Activated CD8-positive, alpha-beta T cell treated with anti-CD3 and anti-CD28 coated beads for 36 hours (primary cell): Measurements from ENCODE around the gene FIGLA. TPM values are rescaled to one million over a fixed set of nuclear protein-coding genes. Genes with fewer than 3 reads are reported as not detected.

Source experiments
- ATAC-seq: fragments of 200-7000 bp; cut with Tn5 transposase; one replicate; pipeline ENCODE4 v1.10.0; 2021; ENCODE audit warnings: mild to moderate bottlenecking, moderate library complexity
- CTCF ChIA-PET: fragments of 350-600 bp; sonication (Branson Sonifier 250); formaldehyde crosslinking; loops from one replicate; lab custom pipeline; 2021; ENCODE audit warnings: antibody characterized with exemption; lab: Charles Lee
- POLR2A ChIA-PET: fragments of 350-600 bp; sonication (Branson Sonifier 250); formaldehyde crosslinking; loops from one replicate; lab custom pipeline; 2021; ENCODE audit warnings: antibody characterized with exemption; lab: Charles Lee
- DNase-seq: peaks from one replicate; pipeline ENCODE4 v3.0.0-alpha.2; 2020
- H3K27ac Mint-ChIP-seq: one replicate; pipeline ENCODE4 v1.8.0; 2021; ENCODE audit warnings: mild to moderate bottlenecking, mixed read lengths
- H3K27me3 Mint-ChIP-seq: one replicate; pipeline ENCODE4 v1.8.0; 2021; ENCODE audit warnings: mixed read lengths
- H3K36me3 Mint-ChIP-seq: one replicate; pipeline ENCODE4 v1.8.0; 2021; ENCODE audit warnings: low read depth, mixed read lengths
- H3K4me1 Mint-ChIP-seq: one replicate; pipeline ENCODE4 v1.8.0; 2021; ENCODE audit warnings: low read depth, mixed read lengths
- H3K4me3 Mint-ChIP-seq: one replicate; pipeline ENCODE4 v1.8.0; 2021; ENCODE audit warnings: mild to moderate bottlenecking, moderate library complexity, mixed read lengths
- H3K9me3 Mint-ChIP-seq: one replicate; pipeline ENCODE4 v1.8.0; 2021; ENCODE audit warnings: mixed read lengths
- CTCF ChIP-seq: fragments of 200-600 bp; IDR thresholded peaks from one replicate; pipeline ENCODE4 v1.8.0; 2022; ENCODE audit warnings: antibody characterized with exemption, mild to moderate bottlenecking
- intact Hi-C: fragments of 100-400 bp; cut with micrococcal nuclease; formaldehyde crosslinking; loops from one replicate; pipeline ENCODE4 v1.10.0; 2022
- total RNA-seq, 2 experiments: library from RNA; stranded (reverse); gene quantifications; one replicate each; pipeline ENCODE4 v1.2.3, GENCODE V29; 2021

Gene FIGLA
- total RNA-seq, 2 experiments from 2014 or later: not detected

GRCh38 chr2:70789304-70790135 is 923 bp downstream of the FIGLA start:
- intact Hi-C loops: loop anchor here (5.0 kb wide), 4 partner anchors 63 to 158 kb away; no protein-coding TSS in a partner anchor
- H3K36me3 Mint-ChIP-seq: peaks cover 2% of the 10 kb centered on the region
- peak; percentile 80 for ATAC-seq
- CTCF ChIA-PET: interaction anchor here (0.6 to 6.5 kb wide), 45 partner anchors 9 to 486 kb away, joined by 3 to 71 read pairs (median 4); partner anchors contain the start of genes ADD2 and ANKRD53
- no peak overlapping the region for H3K27ac Mint-ChIP-seq
- peaks cover 50% of the 10 kb centered on the region for H3K27me3 Mint-ChIP-seq
- H3K9me3 Mint-ChIP-seq: no peaks in the 10 kb centered on the region
- peak overlapping the region; percentile 61 for H3K4me3 Mint-ChIP-seq
- peak; percentile 87 for DNase-seq
- peak; percentile 83 for TF ChIP-seq CTCF
- peaks cover 14% of the 10 kb centered on the region for H3K4me1 Mint-ChIP-seq
- POLR2A ChIA-PET: interaction anchor here (0.6 kb wide), 1 partner anchor 41 kb away, joined by 4 read pairs; no protein-coding TSS in a partner anchor

GRCh38 chr2:70785137-70785911 is 5.1 kb downstream of the FIGLA start:
- peak; percentile 66 for TF ChIP-seq CTCF
- H3K4me1 Mint-ChIP-seq: peaks cover 13% of the 10 kb centered on the region
- no peak overlapping the region for H3K27ac Mint-ChIP-seq
- POLR2A ChIA-PET: interaction anchor here (0.6 to 1.0 kb wide), 2 partner anchors 17 to 76 kb away, joined by 3 to 4 read pairs; no protein-coding TSS in a partner anchor
- ATAC-seq (peak; percentile 74), DNase-seq (peak; percentile 78)
- H3K36me3 Mint-ChIP-seq: peaks cover 2% of the 10 kb centered on the region
- H3K4me3 Mint-ChIP-seq: no peak overlapping the region
- intact Hi-C loops: loop anchor here (2.0 to 5.0 kb wide), 5 partner anchors 67 to 162 kb away; no protein-coding TSS in a partner anchor
- CTCF ChIA-PET: interaction anchor here (0.6 to 6.5 kb wide), 23 partner anchors 10 to 484 kb away, joined by 3 to 45 read pairs (median 4); partner anchors contain the start of genes ADD2 and FAM136A
- no peaks in the 10 kb centered on the region for H3K9me3 Mint-ChIP-seq
- H3K27me3 Mint-ChIP-seq: peaks cover 28% of the 10 kb centered on the region

GRCh38 chr2:70784320-70784719 is 6.1 kb downstream of the FIGLA start:
- ATAC-seq (no peak), DNase-seq (no peak)
- no peak overlapping the region for H3K27ac Mint-ChIP-seq
- ChIA-PET POLR2A (no interaction called here), CTCF (interaction anchor here (0.8 to 6.5 kb wide), 9 partner anchors 9 to 483 kb away, joined by 3 to 45 read pairs (median 4); partner anchors contain the start of genes ADD2 and FAM136A)
- intact Hi-C loops: loop anchor here (2.0 kb wide), 1 partner anchor 128 kb away; no protein-coding TSS in a partner anchor
- H3K27me3 Mint-ChIP-seq: peaks cover 23% of the 10 kb centered on the region
- no peaks in the 10 kb centered on the region for H3K36me3 Mint-ChIP-seq
- no peak for TF ChIP-seq CTCF
- peaks cover 7% of the 10 kb centered on the region for H3K4me1 Mint-ChIP-seq
- H3K4me3 Mint-ChIP-seq: no peak overlapping the region
- H3K9me3 Mint-ChIP-seq: no peaks in the 10 kb centered on the region

- CTCF ChIA-PET: interaction anchor here (0.7 to 3.4 kb wide), 5 partner anchors 9 to 166 kb away, joined by 3 to 16 read pairs (median 3); partner anchors contain the start of genes ADD2 and FIGLA
- intact Hi-C loops: no loop called here
- H3K36me3 Mint-ChIP-seq: no peaks in the 10 kb centered on the region
- H3K4me1 Mint-ChIP-seq: peaks cover 1% of the 10 kb centered on the region
- H3K4me3 Mint-ChIP-seq: no peak overlapping the region
- DNase-seq (no peak), ATAC-seq (no peak)
- POLR2A ChIA-PET: interaction anchor here (1.1 to 1.4 kb wide), 2 partner anchors 12 to 33 kb away, joined by 3 to 4 read pairs; partner anchors contain the start of gene ADD2
- no peak for TF ChIP-seq CTCF
- H3K9me3 Mint-ChIP-seq: no peaks in the 10 kb centered on the region
- peaks cover 9% of the 10 kb centered on the region for H3K27me3 Mint-ChIP-seq
- H3K27ac Mint-ChIP-seq: no peak overlapping the region
These were observed 10.4 kb downstream of the FIGLA start for GRCh38 chr2:70779911-70780545.
